H1 (cell line): Measurements from ENCODE around the gene ENPP3. TPM values are rescaled to one million over a fixed set of nuclear protein-coding genes. Genes with fewer than 3 reads are reported as not detected.

Experiments
- CBX5 ChIP-seq: fragments of 300-800, 300-1000 bp; sonication (generic); IDR thresholded peaks from 2 replicates; pipeline ENCODE4 v1.7.1; 2016; ENCODE audit warnings: antibody characterized with exemption, low read length, low read depth
- SP2 ChIP-seq: IDR thresholded peaks from 2 replicates; pipeline ENCODE4 v1.6.1; 2012; ENCODE audit warnings: mild to moderate bottlenecking, low read length, inconsistent platforms
- USF2 ChIP-seq: IDR thresholded peaks from 2 replicates; pipeline ENCODE4 v1.6.1; 2011; ENCODE audit warnings: low read length, improper control_type of control experiment
- polyA plus RNA-seq, 7 experiments: library from polyadenylated mRNA; depleted of rRNA in 3 of 7; stranded (reverse) in 5 of 7; unstranded in 2 of 7; fragments of >200 nt in 5 of 7; fragments of 200-250 nt in 2 of 7; gene quantifications; 1 replicate in 5 of 7; 2 replicates in 1 of 7; 4 replicates in 1 of 7; pipeline versions ENCODE4 v1.2.1 to v1.2.3, GENCODE V29; 2011 to 2013; ENCODE audit warnings: missing spikeins in 2 of 7, mixed read lengths in 2 of 7
- total RNA-seq: library from RNA; stranded (reverse); fragmentation: NEBNext Ultra II Directional; extraction: Animal tissue kit (Norgen Biotek cat#: 25700); gene quantifications from 2 replicates; pipeline ENCODE4 v1.2.1, GENCODE V29; 2021

Gene ENPP3
- total and polyA plus RNA-seq, 2 of the 8 experiments (the other 6 are each of a cell fraction or from before 2014, with no cell fraction given): 0.11 TPM; not detected in 1

GRCh38 chr6:131645846-131646245, 8.7 kb downstream of the ENPP3 start (continued):
- no peak for TF ChIP-seq SP2
- no peak for TF ChIP-seq USF2
- no peak for TF ChIP-seq CBX5
